Stimulated activated CD4-positive, alpha-beta T cell treated with anti-CD3 and anti-CD28 coated beads, TNF-alpha, amount 100 ng/mL, for 24 hours (primary cell): Measurements from ENCODE around the gene GPR31.

Experiments
- DNase-seq, 3 experiments: peaks; one replicate each; pipeline ENCODE4 v3.0.0-alpha.2; 2020; ENCODE audit warnings: low read depth in 3 of 3

The GPR31 gene

DNA sequence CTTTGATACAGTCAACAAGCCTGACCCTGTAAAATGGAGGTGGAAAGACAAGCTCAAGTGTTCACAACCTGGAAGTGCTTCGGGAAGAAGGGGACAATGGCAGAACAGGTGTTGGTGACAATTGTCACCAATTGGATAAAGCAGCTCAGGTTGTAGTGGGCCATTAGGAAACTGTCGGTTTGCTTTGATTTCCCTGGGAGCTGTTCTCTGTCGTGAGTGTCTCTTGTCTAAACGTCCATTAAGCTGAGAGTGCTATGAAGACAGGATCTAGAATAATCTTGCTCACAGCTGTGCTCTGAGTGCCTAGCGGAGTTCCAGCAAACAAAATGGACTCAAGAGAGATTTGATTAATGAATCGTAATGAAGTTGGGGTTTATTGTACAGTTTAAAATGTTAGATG is 19.9 kb downstream of the GPR31 start:
- no peak for DNase-seq

DNA sequence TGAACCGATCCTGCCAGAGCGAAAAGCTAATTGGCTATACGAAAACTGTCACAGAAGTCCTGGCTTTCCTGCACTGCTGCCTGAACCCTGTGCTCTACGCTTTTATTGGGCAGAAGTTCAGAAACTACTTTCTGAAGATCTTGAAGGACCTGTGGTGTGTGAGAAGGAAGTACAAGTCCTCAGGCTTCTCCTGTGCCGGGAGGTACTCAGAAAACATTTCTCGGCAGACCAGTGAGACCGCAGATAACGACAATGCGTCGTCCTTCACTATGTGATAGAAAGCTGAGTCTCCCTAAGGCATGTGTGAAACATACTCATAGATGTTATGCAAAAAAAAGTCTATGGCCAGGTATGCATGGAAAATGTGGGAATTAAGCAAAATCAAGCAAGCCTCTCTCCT is 20.7 kb downstream of the GPR31 start:
- no peak for DNase-seq

DNA sequence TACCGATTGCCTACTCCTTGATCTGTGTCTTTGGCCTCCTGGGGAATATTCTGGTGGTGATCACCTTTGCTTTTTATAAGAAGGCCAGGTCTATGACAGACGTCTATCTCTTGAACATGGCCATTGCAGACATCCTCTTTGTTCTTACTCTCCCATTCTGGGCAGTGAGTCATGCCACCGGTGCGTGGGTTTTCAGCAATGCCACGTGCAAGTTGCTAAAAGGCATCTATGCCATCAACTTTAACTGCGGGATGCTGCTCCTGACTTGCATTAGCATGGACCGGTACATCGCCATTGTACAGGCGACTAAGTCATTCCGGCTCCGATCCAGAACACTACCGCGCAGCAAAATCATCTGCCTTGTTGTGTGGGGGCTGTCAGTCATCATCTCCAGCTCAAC is 21.4 kb downstream of the GPR31 start:
- DNase-seq = no peak

DNA sequence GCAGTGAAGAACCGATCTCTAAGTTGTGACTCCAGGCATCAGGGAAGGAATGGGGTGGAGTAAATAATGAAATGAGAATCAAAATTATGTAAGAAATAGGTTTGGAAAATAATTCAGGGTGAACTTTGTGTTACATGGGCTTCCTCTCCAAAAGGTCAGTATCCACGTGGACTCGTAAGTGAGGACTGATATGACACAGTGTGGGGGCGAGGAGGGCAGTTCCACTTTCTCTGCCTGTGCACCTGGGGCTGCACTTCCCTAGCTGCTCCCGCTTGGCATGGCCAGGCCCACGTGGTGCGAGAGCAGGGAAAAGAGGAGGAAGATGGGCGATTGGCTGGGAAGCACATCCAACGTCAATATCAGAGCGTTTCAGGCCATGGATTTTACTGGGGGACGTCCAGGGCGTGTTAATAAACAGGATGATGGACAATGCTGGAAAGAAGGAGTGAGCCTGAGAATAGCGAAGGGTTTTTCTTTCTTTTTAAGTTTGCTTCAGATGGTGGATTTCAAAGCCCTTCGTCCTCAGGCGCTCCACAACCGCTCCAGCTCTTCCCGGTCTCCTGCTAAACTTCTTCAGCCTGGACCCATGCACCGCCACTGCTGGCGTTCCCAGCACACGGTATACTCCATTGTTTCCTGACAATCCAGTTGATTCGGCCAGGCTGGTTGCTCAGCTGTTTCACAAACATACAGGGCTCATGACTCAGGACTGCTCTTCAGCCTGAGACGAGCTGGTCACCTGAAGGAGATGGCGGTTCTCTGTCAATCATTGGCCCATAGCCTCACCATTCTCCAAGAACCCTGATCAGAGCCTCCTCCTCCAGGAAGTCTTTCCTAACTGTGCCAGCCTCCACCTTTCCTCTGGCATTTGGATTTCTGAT is 23.1 kb downstream of the GPR31 start:
- DNase-seq = no peak

DNA sequence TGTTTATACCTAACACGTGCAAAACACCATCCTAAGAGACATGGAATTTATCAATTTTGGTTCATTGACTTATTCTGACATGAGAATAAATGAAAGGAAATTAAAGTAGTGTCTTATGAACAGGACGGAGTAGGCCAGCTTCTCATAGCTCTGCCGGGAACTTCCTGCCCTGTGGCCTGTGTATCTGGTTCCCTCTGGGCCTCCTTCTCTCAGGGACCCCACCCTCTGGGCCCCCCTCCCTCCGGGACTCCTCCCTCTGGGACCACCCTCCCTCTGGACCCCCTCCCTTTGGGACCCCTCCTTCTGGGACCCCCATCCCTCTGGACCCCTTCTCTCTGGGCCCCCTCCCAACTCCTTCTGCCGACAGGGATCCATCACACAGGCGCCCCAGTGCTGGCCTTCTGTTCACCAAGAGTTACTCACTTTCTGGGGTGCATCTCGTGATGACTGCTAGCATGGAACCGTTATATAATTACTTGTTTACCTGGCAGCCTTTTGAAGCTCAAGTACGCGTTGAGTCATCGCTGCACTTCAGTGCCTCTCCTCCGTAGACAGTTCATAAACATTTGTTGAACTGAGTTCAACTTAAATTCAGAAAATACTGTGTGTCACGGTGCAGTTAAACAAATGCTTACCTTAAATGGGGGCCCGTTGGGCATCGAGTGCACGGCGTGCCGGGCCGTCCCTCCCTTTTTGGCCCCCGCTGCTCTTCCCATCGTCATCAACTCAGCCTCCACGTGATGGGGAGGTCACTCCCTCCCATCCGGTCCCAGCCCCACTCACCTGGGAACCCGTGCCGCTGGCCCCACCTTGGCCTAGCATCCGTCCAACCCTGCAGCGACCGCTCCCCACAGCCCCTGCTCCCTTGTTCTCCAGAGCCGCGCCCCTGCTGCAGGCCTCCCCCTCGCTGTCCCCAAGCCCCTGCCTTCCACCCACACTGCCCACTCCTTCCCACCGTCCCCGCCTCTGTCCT is 26.8 kb downstream of the GPR31 start:
- no peak for DNase-seq

DNA sequence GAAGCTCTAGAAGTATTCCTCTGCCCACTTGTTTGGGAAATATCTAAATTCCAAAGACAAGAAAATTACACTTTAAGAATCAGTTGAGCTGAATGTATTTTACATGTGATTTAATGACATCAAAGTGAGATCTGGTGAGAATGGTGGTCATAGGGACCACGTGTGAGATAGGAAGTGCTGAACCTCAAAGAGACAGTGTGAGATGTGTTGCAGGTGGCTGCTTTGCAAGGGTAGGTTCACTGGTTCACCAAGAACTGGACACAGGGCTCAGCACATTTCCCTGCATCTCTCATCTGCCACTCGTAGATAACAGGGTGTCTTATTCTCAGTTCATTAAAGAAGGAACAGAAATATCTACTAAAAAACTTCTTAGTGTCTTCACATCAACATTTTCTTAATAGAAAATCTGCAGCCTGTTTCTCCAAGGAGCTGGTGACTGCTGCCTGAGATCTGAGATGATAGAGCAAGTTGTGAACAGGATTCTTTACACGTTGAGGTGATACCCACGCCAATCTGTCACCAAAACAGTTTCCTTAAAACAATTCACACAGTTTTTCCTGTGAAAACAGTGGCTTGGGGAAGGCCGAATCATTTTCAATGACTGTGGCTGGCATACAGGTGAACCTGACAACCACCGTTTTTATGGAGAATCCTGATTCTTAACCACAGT is 27.6 kb downstream of the GPR31 start:
- no peak for DNase-seq

DNA sequence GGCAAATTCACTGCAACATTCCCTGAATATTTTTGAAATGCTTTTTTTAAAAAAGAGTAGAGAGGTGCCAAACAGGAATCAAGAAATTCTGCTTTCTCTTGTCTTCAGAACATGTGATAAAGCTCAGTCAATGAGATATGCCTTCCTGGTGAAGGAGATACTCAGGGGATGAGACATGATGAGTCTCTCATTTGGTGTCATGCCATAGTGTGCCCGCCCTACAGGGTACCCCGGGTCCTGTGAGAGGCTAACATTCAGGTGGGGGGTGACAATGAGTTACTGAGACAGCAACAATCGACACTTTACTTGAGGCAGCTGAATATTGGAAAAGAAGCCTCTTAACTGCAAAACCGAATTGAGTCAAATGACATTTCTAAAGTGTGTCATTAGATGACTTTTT is 28.2 kb downstream of the GPR31 start:
- no peak for DNase-seq

DNA sequence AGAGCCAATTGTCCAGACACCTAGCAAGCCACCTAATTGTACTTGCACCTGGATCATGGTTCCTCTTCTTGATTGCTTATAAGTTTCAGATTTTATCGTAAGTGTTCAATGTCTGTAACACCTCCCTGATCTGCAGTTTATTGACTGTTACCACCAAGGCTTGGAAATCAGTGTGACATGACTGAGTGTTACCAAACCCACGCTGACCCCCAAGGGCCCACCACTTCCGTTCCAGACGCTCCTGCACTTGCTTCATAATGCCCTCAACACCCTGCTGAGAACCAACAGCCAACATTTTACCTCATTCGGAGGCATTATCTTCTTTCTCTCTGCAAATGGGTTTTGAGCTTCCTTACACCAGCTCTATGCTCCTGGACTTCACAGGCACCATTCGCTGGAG is 28.6 kb downstream of the GPR31 start:
- DNase-seq = no peak

DNA sequence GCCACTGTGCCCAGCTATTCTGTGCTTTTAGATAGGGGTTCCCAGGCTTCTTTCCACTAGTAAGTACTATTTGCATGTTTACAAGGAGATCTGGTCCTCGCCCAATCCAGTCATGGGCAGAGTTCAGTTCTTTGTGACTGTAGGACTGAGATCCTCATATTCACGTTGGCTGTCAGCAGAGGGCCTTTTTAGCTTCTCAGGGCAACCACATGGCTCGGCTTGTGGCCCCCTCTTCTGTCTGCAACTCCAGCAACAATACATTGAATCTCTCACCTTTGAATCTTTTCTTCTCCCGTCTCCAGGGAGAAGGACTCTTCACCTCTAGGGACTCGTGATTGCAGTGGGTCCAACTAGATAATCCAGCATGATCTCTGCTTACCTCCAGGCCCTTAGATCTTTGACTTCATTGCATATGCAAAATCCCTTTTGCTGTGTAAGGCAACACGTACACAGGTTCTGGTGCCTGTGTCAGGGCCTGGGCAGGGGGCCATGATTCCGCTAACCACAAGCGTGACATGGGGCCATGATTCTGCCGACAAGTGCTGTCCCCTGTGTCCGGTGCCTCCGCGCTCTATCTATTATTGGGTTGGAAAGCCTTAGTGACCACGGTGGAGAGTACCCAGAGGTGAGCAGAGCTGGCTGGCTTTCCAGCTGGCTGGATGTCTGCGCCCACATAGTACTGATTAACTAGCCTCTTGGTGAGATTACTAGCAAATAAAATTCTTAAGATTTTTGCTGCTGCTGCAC is 29.8 kb downstream of the GPR31 start:
- DNase-seq = no peak

DNA sequence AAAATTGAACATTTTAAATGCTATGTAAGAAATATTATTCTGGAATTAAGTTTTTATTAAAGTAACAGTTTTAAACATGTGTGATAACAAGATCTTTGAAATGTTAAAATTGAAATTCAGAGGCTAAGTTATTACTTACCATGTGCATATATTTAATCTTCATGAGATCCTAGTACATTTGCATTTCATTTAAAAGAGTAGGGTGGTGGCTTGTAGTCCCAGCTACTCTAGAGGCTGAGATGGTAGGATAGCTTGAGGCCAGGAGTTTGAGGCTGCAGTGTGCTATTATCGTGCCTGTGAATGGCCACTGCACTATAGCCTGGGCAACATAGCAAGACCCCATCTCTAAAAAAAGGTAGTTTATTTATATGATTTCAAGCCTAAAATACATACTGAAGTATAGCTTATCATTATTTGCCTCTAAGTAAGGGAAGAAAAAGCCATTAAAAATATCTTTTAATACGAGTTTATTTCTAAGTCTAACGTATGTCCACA is 31.9 kb downstream of the GPR31 start:
- DNase-seq = no peak

DNA sequence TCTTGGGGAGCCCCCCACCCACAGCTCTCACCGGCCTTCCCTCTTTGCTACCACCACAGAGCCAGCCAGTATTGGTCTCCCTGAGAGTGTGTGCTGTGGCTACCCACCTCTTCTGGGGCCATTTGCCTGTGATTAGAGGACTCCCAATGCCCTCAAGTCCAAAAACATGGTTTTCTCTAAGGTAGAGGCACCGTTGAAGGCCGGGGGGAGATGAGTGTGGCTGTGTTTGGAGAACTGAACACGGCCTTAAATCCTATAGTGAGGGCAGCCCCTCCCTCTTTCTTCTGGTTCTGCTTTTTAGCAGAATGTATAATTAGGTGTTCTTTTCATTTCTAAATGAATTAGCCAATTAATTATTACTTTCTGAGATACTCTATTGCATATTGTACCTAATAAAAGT is 32.4 kb downstream of the GPR31 start:
- no peak for DNase-seq

DNA sequence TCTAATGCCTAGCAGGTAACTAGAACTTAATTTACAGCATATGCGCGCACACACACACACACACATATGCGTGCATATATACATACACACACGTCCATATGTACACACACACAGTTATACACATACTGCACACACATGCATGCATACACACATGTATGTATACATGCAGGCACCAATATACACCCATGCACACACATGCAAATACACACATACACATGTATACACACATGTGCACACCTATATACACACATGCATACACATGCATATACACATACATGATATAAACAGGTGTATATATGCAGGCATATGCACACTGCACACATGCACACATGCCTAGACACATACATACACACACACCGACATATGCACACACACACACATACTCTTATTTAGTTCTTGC is 33.0 kb downstream of the GPR31 start:
- DNase-seq = no peak

DNA sequence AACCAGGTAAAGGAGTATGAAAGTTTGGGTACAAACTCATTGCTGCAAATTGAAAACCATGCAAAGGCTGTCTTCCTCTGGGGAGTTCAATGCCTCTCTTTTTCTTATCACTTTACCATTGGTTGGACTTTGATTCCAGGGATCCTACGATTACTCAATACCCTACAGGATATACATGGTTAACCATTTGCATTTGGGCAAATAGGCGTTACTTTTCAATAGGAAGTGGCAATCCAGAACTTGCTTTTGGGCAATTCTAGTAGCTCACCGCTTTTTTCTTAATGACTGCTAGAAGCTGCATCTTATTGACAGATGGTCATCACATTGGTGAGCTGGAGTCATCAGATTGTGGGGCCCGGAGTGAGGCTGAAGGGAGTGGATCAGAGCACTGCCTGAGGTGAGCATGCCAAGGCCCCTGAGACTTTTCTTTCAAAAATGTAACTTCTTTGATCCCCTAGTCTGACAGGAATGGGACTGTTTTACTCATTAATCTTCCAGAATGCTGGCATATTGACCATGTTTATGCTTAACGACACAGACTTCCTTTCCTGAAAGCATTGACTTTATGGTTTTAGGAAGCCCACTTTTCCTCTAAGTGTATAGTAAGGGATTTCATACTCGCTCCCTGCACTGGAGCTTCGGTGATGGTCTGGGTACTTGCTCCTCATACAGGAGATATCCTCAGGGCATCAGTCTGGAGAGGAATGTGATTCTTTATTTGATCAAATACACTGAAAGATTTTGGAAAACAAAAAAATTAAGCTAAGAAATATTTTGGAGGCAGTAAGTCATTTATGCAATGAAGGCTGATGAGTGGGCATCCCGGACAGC is 34.7 kb downstream of the GPR31 start, which contains the start of gene CCR6:
Gene CCR6 (plus strand): TSS at position 270 of the 831 bp plus-strand sequence. CDS start 13,039 bp downstream, outside the sequence.
- no peak for DNase-seq

DNA sequence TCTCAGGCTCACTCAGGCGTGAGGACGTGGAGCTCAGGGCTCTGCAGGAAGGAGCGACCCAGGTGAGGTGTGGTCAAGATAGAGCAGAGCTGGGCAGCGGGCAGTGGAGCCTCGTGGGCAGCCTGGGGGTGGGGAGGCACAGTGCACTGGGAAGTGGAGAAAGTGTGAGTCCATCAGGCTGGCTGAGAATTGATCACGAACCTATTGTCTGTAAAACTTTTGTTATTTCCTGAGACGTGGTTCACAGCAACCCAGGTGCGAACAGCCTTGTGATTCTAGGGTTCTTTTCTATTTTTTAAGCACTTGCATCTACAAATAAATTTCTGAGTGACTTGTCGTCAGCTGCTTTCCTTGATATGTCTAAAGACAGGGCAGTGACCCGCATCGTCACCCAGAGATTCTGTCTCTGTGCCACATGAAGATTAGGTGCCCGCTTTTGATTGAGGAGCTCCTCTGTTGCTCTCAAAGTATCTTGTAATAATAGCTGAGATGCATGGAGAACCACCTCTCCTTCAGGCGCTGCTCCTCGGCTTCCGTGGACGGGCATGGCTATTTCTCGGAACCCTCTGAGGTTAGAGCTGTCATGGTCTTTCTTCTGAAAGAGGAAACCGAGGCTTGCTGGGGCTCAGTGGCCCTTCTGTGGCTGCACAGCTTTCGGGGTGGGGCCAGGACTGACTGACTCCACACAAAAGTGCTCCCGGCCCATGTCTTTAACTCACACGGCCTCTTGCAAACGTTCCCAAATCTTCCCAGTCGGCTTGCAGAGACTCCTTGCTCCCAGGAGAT is 35.5 kb downstream of the GPR31 start:
- DNase-seq = no peak

DNA sequence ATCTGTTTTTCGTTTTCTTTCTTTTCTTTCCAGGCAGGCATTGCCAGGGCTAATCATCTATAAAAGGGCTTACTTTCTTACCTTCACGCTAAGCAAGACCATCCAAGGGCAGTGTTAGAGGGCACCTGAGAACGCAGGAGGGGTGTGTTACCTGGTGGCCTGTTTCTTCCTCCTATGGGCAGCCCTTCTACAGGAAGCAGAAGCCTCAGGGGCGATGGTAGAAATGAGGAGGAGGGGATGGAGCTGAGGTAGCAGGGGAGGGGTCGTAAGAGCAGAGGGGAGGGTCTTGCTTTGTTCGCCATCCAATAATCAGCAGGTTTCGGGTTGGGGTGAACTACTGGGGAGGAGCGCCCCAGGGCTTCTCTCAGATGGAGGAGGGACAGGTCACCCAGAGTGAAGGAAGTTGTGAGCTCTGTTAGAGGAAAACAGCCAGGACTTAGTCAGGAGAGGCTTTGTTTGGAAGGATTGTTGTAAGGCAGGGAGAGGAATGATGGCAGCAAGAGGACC is 36.4 kb downstream of the GPR31 start:
- no peak for DNase-seq

DNA sequence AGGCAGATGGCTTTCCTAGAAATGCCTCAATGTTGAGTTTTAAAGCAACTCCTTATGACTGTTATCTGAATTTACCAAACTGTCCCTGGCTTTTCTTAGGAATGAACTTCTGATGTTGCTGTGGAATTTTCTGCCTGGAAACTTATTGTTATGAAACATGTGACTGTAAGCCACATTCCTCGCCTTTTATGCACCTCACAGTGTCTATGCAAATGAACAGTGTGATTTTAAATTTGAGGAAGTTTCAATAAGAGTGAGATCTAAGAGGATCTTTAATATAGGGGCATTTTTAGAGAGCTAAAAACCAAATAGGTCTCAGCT is 37.2 kb downstream of the GPR31 start:
- DNase-seq = no peak

DNA sequence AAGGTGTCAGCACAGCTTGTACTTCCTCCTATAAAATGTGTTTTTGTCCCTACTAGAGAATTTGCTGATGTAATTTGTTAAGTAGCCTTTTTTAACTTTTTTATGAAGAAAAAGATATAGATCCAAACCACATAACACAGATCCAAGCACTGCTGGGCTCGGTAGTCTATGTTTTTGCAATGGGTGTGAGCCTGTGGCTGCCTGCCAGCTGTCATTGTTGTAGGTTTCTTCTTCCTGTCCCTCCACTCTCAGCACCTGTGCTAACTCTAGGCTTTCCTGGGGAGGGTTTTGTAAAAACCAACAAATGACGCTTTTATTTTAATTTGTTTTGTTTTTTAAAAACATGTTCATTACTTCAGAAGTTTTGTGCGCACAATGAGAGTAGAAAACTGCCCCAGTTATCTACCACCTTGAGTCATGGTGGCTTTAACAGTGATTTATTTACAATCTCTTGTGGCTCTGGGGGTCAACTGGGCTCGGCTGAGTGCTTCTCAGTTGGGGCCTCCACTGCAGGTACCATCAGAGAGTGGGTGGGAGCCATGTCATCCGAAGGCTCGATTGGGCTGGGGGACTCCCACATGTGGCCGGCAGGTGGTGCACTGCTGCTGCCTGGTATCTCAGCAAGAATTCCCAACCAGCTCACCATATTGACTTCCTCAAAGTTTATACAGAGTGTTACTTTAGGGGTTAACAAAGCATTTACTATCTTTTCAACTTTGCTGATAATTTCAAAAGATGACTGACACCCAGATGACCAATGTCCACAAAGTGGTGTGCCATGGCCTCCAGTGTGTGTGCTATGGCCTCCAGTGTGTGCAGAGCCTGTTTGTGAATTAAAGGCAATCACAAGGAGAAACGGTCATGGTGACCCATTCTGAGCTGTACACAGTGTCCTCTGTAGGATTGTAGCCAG is 37.9 kb downstream of the GPR31 start:
- DNase-seq = no peak

DNA sequence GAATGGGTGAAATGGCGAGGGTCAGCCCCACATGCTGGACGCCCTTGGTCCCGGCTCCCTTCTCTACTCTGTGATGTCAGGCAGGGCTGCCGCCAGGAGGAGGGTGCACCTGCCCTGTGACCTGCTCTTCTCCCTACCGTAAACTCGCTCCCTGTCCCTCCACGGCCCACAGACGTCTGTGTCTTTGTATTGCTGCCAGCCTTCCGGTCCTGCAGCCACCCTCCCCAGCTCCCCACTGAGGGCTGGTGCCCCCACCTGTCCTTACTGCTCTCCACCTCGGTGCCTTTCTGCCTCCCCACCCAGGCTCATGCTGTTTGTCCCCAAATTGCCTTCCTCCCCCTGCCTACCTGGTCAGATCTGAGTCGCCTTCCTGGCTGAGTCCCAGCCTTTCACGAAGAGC is 38.9 kb downstream of the GPR31 start:
- DNase-seq = no peak
